GM19468 (cell line): ENCODE data around the gene APC.
"Not testable (repeated sequence)": the region's sequence is repeated elsewhere in the genome, so short reads cannot be mapped to it uniquely, and the experiment has no call there.

Experiments used
- ATAC-seq: cut with Tn5 transposase; IDR thresholded peaks from one replicate; pipeline ENCODE4 v1.9.1; 2021; ENCODE audit warnings: mild to moderate bottlenecking, moderate library complexity, moderate number of reproducible peaks; ENCODE audit not compliant: unreplicated experiment; ENCODE audit errors: extremely low read depth

APC gene

DNA sequence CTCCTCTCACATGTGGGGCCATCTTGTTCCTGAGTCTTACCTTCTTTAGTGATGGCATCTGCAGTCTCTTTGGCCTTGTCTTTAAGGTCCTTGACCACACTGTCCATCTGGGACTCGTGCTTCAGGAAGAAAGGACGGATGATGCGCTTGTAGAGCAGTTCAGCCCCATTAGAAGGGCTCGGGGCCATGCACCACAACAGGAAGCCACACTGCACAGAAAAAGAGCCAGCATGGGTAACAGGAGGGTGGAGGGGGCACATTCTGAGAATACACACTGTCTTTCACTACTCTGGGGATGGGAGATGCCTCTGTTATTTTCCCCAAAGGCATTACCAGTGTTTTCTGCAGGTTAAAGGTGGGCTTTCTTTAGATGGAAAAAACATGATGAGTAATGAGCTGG lies 149.3 kb downstream of the APC start:
- ATAC-seq, result no peak

DNA sequence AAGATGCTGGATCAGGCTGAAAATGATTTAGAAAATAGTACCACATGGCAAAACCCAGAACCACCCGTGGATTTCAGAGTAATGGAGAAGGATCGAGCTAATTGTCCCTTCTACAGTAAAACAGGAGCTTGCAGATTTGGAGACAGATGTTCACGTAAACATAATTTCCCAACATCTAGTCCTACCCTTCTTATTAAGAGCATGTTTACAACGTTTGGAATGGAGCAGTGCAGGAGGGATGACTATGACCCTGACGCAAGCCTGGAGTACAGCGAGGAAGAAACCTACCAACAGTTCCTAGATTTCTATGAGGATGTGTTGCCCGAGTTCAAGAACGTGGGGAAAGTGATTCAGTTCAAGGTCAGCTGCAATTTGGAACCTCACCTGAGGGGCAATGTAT lies 154.4 kb downstream of the APC start:
- not testable (repeated sequence) for ATAC-seq

- ATAC-seq, result no peak
These were observed 155.1 kb downstream of the APC start for GRCh38 chr5:112892776-112893175.

DNA sequence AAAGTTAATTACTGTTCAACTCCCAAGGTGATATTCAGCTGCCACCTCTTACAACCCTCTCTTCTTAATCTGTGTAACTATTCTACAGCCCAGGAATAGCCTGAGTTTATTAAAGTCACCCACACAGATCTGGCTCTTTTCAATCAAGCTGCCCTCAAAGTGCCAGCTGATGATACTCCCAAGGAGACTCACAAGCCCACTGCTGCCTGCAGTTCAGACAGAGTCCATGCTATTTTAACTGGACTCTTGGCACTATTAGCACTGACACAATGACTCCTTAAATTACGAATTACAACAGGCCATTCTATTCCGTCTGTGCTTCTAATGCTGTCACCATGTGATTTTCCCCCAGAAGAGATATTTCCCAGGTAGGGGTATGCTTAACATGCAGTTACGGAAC lies 158.0 kb downstream of the APC start:
- no peak for ATAC-seq
